ENCODE data around the gene DUSP28. TPM values are rescaled to one million over a fixed set of nuclear protein-coding genes. Genes with fewer than 3 reads are reported as not detected.

Gene DUSP28
- total and polyA plus RNA-seq, 2 experiments from 2014 or later, result 2.7 to 4.3 TPM

DNA sequence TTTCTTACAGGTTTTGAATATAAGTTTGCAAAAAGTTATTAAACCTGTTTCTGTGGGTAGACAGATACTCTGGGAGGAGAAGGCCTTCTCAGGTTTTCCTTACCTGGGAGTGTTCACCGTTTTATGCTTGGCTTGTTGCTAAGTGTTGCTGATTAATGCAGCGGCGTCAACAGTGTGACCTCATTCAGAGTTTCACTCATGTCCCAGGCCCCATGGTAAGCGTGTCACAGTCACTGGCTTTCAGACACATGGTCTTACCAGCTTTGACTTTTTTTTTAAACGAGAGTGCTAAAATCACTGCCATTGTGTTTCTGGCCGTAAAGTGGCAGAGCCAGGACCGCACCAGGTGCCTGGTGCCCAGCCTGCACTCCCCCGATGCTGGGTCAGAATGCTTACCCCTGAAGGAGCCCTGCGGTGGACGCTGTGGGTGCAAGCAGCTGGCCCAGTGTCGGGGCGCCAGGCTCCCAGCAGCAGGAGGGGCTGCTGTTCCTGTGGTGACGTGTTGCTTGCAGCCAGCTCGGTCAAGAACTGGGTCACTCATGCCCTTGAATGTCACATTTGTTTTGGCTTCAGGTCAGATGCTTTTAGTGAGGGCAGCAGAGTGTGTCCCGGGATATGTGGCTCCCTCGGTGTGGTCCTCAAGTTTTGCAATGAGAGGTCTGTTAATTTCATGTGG, 29.8 kb downstream of the DUSP28 start:
- Histone ChIP-seq H2AFZ (no peak overlapping the region), H3K4me2 (no peak overlapping the region), H3K4me3 (no peak overlapping the region), H3K4me1 (ENCODE audit: insufficient read depth) (peaks cover 17% of the 10 kb centered on the region), H3K27me3 (ENCODE audit: insufficient read depth) (no peaks in the 10 kb centered on the region), H3K9me2 (ENCODE audit: insufficient read depth) (no peaks in the 10 kb centered on the region), H4K20me1 (replicated peaks; ENCODE audit: insufficient read depth) (peaks cover 23% of the 10 kb centered on the region), H3K36me3 (ENCODE audit: insufficient read depth) (no peaks in the 10 kb centered on the region), H3K27ac (ENCODE audit: low read depth) (no peak overlapping the region), H3K79me2 (replicated peaks; ENCODE audit: insufficient read depth) (peaks cover 61% of the 10 kb centered on the region), H3F3A (replicated peaks; ENCODE audit: low read depth) (no peaks in the 10 kb centered on the region)
- Mint-ChIP-seq H3K36me3 (ENCODE audit: low read depth) (peaks cover 3% of the 10 kb centered on the region; the same call in 2 of the 3 replicates), H3K27me3 (ENCODE audit: insufficient read depth, low read depth, poor library complexity) (peaks cover 15% of the 10 kb centered on the region), H3K4me3 (no peak overlapping the region), H3K9me3 (no peaks in the 10 kb centered on the region), H3K4me1 (peaks cover 24% of the 10 kb centered on the region), H3K27ac (no peak overlapping the region)
- ATAC-seq (no peak), DNase-seq (ENCODE audit: low spot score) (no peak)
- no peak for TF ChIP-seq NANOG (IDR thresholded peaks at IDR 0.05; ENCODE audit: borderline replicate concordance)
- no peak for TF ChIP-seq ZNF114 (CRISPR knock-in tag; IDR thresholded peaks at IDR 0.05)
- TF ChIP-seq EZH2 (IDR thresholded peaks at IDR 0.05; ENCODE audit: low read depth, unreplicated experiment), result no peak
- TF ChIP-seq JUNB (IDR thresholded peaks at IDR 0.05; ENCODE audit: unreplicated experiment), result no peak
- no peak for TF ChIP-seq EZH2phosphoT487 (IDR thresholded peaks at IDR 0.05; ENCODE audit: unreplicated experiment)
- TF ChIP-seq ZNF331 (CRISPR knock-in tag; IDR thresholded peaks at IDR 0.05; ENCODE audit: low read depth), result no peak
- TF ChIP-seq, protein P1, sequence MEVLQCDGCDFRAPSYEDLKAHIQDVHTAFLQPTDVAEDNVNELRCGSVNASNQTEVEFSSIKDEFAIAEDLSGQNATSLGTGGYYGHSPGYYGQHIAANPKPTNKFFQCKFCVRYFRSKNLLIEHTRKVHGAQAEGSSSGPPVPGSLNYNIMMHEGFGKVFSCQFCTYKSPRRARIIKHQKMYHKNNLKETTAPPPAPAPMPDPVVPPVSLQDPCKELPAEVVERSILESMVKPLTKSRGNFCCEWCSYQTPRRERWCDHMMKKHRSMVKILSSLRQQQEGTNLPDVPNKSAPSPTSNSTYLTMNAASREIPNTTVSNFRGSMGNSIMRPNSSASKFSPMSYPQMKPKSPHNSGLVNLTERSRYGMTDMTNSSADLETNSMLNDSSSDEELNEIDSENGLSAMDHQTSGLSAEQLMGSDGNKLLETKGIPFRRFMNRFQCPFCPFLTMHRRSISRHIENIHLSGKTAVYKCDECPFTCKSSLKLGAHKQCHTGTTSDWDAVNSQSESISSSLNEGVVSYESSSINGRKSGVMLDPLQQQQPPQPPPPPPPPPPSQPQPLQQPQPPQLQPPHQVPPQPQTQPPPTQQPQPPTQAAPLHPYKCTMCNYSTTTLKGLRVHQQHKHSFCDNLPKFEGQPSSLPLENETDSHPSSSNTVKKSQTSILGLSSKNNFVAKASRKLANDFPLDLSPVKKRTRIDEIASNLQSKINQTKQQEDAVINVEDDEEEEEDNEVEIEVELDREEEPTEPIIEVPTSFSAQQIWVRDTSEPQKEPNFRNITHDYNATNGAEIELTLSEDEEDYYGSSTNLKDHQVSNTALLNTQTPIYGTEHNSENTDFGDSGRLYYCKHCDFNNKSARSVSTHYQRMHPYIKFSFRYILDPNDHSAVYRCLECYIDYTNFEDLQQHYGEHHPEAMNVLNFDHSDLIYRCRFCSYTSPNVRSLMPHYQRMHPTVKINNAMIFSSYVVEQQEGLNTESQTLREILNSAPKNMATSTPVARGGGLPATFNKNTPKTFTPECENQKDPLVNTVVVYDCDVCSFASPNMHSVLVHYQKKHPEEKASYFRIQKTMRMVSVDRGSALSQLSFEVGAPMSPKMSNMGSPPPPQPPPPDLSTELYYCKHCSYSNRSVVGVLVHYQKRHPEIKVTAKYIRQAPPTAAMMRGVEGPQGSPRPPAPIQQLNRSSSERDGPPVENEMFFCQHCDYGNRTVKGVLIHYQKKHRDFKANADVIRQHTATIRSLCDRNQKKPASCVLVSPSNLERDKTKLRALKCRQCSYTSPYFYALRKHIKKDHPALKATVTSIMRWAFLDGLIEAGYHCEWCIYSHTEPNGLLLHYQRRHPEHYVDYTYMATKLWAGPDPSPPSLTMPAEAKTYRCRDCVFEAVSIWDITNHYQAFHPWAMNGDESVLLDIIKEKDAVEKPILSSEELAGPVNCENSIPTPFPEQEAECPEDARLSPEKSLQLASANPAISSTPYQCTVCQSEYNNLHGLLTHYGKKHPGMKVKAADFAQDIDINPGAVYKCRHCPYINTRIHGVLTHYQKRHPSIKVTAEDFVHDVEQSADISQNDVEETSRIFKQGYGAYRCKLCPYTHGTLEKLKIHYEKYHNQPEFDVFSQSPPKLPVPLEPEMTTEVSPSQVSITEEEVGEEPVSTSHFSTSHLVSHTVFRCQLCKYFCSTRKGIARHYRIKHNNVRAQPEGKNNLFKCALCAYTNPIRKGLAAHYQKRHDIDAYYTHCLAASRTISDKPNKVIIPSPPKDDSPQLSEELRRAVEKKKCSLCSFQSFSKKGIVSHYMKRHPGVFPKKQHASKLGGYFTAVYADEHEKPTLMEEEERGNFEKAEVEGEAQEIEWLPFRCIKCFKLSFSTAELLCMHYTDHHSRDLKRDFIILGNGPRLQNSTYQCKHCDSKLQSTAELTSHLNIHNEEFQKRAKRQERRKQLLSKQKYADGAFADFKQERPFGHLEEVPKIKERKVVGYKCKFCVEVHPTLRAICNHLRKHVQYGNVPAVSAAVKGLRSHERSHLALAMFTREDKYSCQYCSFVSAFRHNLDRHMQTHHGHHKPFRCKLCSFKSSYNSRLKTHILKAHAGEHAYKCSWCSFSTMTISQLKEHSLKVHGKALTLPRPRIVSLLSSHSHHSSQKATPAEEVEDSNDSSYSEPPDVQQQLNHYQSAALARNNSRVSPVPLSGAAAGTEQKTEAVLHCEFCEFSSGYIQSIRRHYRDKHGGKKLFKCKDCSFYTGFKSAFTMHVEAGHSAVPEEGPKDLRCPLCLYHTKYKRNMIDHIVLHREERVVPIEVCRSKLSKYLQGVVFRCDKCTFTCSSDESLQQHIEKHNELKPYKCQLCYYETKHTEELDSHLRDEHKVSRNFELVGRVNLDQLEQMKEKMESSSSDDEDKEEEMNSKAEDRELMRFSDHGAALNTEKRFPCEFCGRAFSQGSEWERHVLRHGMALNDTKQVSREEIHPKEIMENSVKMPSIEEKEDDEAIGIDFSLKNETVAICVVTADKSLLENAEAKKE (CRISPR knock-in tag; IDR thresholded peaks at IDR 0.05), result no peak

Measured in GM23338 (cell line).